Globus pallidus (tissue), 1 donor: ENCODE data around the gene STK11.
A peak's percentile ranks its signal among the peaks of the same experiment; 100 is the strongest.

Experiments used
- DNase-seq: peaks from one replicate; pipeline ENCODE4 v3.0.0-alpha.2; 2015; ENCODE audit warnings: low spot score

Gene STK11

GRCh38 chr19:1205114-1206099, at the start of gene STK11:
Gene STK11, plus strand, starts transcription at chr19:1205778. Its CDS starts 1,136 bp downstream, at chr19:1206914.
- DNase-seq, result peak; percentile 96

- no peak for DNase-seq
Measured at GRCh38 chr19:1156305-1156801, 49.2 kb upstream of the STK11 start.

GRCh38 chr19:1156830-1157615, 48.6 kb upstream of the STK11 start:
- no peak for DNase-seq

GRCh38 chr19:1157931-1158884, 47.4 kb upstream of the STK11 start:
- DNase-seq, result no peak

- no peak for DNase-seq
Measured at GRCh38 chr19:1158885-1159448, 46.6 kb upstream of the STK11 start.

- DNase-seq, result no peak
Measured at GRCh38 chr19:1159864-1160595, 45.5 kb upstream of the STK11 start.

- no peak for DNase-seq
Measured at GRCh38 chr19:1161716-1162115, 43.9 kb upstream of the STK11 start.

GRCh38 chr19:1162404-1163282, 42.9 kb upstream of the STK11 start:
- no peak for DNase-seq

GRCh38 chr19:1163283-1163933, 42.2 kb upstream of the STK11 start:
- no peak for DNase-seq

- no peak for DNase-seq
Measured at GRCh38 chr19:1163934-1164683, 41.5 kb upstream of the STK11 start.

GRCh38 chr19:1164684-1165531, 40.7 kb upstream of the STK11 start:
- no peak for DNase-seq

GRCh38 chr19:1166872-1167573, 38.6 kb upstream of the STK11 start:
- no peak for DNase-seq

GRCh38 chr19:1167687-1168571, 37.6 kb upstream of the STK11 start:
- DNase-seq, result no peak

GRCh38 chr19:1168572-1169410, 36.8 kb upstream of the STK11 start:
- DNase-seq, result no peak

- no peak for DNase-seq
Measured at GRCh38 chr19:1169411-1169791, 36.2 kb upstream of the STK11 start.
